ENCODE data around the gene RBM28. TPM values are rescaled to one million over a fixed set of nuclear protein-coding genes. Genes with fewer than 3 reads are reported as not detected.

RBM28 gene
- total RNA-seq, 1 experiment from 2014 or later: 100 TPM

GRCh38 chr7:128388145-128388485 is 44.4 kb upstream of the RBM28 start:
- H3K27ac ChIP-seq (ENCODE audit: low read depth, low read length, poor library complexity, severe bottlenecking): no peak overlapping the region
- no TSS peak for BruUV-seq (replicated peaks)
- peaks cover 10% of the 10 kb centered on the region for H3K4me1 ChIP-seq (ENCODE audit: insufficient read depth, low read length, poor library complexity, severe bottlenecking)
- H3K27me3 ChIP-seq (replicated peaks; ENCODE audit: insufficient read depth, low read depth, low read length, poor library complexity): no peaks in the 10 kb centered on the region
- CTCF ChIA-PET: interaction anchor here (0.5 to 1.6 kb wide), 5 partner anchors 15 to 261 kb away, joined by 3 to 36 read pairs (median 3); partner anchors contain the start of gene HILPDA
- POLR2A ChIA-PET (ENCODE audit: low non-redundant PET): no interaction called here
- no peaks in the 10 kb centered on the region for H3K9me3 ChIP-seq (ENCODE audit: low read depth, low read length, poor library complexity, severe bottlenecking)
- intact Hi-C loops (cut with micrococcal nuclease; ENCODE audit: unreplicated experiment): no loop called here
- DNase-seq (ENCODE audit: low spot score): no peak
- H3K4me3 ChIP-seq (ENCODE audit: low read depth, low read length, poor library complexity, severe bottlenecking): no peak overlapping the region
- TF ChIP-seq, protein P1, sequence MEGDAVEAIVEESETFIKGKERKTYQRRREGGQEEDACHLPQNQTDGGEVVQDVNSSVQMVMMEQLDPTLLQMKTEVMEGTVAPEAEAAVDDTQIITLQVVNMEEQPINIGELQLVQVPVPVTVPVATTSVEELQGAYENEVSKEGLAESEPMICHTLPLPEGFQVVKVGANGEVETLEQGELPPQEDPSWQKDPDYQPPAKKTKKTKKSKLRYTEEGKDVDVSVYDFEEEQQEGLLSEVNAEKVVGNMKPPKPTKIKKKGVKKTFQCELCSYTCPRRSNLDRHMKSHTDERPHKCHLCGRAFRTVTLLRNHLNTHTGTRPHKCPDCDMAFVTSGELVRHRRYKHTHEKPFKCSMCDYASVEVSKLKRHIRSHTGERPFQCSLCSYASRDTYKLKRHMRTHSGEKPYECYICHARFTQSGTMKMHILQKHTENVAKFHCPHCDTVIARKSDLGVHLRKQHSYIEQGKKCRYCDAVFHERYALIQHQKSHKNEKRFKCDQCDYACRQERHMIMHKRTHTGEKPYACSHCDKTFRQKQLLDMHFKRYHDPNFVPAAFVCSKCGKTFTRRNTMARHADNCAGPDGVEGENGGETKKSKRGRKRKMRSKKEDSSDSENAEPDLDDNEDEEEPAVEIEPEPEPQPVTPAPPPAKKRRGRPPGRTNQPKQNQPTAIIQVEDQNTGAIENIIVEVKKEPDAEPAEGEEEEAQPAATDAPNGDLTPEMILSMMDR (conservative IDR thresholded peaks at IDR 0.05; ENCODE audit: low read depth, low read length): no peak
- TF ChIP-seq EZH2 (IDR thresholded peaks at IDR 0.05; ENCODE audit: borderline replicate concordance, low read depth, low read length, poor library complexity, severe bottlenecking): no peak
- H3K36me3 ChIP-seq (ENCODE audit: insufficient read depth, low read length, poor library complexity, severe bottlenecking): no peaks in the 10 kb centered on the region

GRCh38 chr7:128387216-128388144 is 43.8 kb upstream of the RBM28 start:
- POLR2A ChIA-PET (ENCODE audit: low non-redundant PET): no interaction called here
- peak overlapping the region; percentile 5 for H3K4me3 ChIP-seq (ENCODE audit: low read depth, low read length, poor library complexity, severe bottlenecking)
- CTCF ChIA-PET: interaction anchor here (0.5 to 1.6 kb wide), 5 partner anchors 16 to 260 kb away, joined by 3 to 36 read pairs (median 3); partner anchors contain the start of gene HILPDA
- no peaks in the 10 kb centered on the region for H3K36me3 ChIP-seq (ENCODE audit: insufficient read depth, low read length, poor library complexity, severe bottlenecking)
- H3K4me1 ChIP-seq (ENCODE audit: insufficient read depth, low read length, poor library complexity, severe bottlenecking): peaks cover 10% of the 10 kb centered on the region
- BruUV-seq (replicated peaks): no TSS peak
- TF ChIP-seq EZH2 (IDR thresholded peaks at IDR 0.05; ENCODE audit: borderline replicate concordance, low read depth, low read length, poor library complexity, severe bottlenecking): no peak
- TF ChIP-seq, protein P1 (conservative IDR thresholded peaks at IDR 0.05; ENCODE audit: low read depth, low read length): peak; percentile 94
- peak; percentile 92 for DNase-seq (ENCODE audit: low spot score)
- no peaks in the 10 kb centered on the region for H3K9me3 ChIP-seq (ENCODE audit: low read depth, low read length, poor library complexity, severe bottlenecking)
- H3K27me3 ChIP-seq (replicated peaks; ENCODE audit: insufficient read depth, low read depth, low read length, poor library complexity): no peaks in the 10 kb centered on the region
- H3K27ac ChIP-seq (ENCODE audit: low read depth, low read length, poor library complexity, severe bottlenecking): no peak overlapping the region
- intact Hi-C loops (cut with micrococcal nuclease; ENCODE audit: unreplicated experiment): loop anchor here (1.0 kb wide), 1 partner anchor 40 kb away; no protein-coding TSS in a partner anchor

DNA sequence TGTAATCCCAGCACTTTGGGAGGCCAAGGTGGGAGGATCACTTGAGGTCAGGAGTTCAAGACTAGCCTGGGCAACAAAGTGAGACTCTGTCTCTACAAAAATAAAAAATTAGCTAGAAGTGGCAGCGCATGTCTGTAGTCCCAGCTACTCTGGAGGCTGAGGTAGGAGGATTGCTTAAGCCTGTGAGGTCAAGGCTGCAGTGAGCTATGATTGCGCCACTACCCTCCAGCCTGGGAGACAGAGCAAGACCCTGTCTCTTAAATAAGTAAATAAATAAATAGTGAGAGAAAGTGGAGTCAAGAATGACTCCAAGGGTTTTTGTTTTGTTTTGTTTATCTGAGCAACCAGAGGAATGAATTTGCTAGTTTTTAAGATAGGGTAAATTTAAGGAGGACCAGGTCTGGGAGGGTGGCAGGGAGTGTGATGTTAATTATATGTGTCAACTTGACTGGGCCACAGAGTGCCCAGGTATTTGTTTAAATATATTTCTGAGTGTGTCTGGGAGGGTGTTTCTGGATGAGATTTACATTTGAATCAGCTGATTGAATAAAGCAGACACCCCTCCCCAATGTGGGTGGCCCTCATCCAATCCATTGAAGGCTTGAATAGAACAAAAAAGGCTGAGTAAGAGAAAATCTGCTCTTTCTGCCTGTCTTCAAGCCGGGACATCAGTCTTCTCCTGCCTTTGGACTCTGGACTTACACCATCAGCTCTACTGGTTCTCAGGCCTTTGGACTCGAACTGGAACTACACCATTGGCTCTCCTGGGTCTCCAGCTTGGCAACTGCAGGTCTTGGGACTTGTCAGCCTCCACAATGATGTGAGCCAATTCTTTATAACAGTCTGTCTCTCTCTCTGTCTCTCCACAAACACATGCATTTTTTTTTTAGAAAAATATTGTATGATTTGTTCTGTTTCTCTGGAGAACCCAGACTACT is 42.5 kb upstream of the RBM28 start:
- no TSS peak for BruUV-seq (replicated peaks)
- TF ChIP-seq EZH2 (IDR thresholded peaks at IDR 0.05; ENCODE audit: borderline replicate concordance, low read depth, low read length, poor library complexity, severe bottlenecking): no peak
- TF ChIP-seq, protein P1 (conservative IDR thresholded peaks at IDR 0.05; ENCODE audit: low read depth, low read length): no peak
- Histone ChIP-seq H3K27ac (ENCODE audit: low read depth, low read length, poor library complexity, severe bottlenecking) (no peak overlapping the region), H3K4me1 (ENCODE audit: insufficient read depth, low read length, poor library complexity, severe bottlenecking) (peaks cover 10% of the 10 kb centered on the region), H3K36me3 (ENCODE audit: insufficient read depth, low read length, poor library complexity, severe bottlenecking) (no peaks in the 10 kb centered on the region), H3K27me3 (replicated peaks; ENCODE audit: insufficient read depth, low read depth, low read length, poor library complexity) (no peaks in the 10 kb centered on the region), H3K9me3 (ENCODE audit: low read depth, low read length, poor library complexity, severe bottlenecking) (no peaks in the 10 kb centered on the region), H3K4me3 (ENCODE audit: low read depth, low read length, poor library complexity, severe bottlenecking) (no peak overlapping the region)
- ChIA-PET POLR2A (ENCODE audit: low non-redundant PET) (no interaction called here), CTCF (interaction anchor here (1.6 kb wide), 1 partner anchor 38 kb away, joined by 36 read pairs; no protein-coding TSS in a partner anchor)
- intact Hi-C loops (cut with micrococcal nuclease; ENCODE audit: unreplicated experiment): no loop called here
- no peak for DNase-seq (ENCODE audit: low spot score)

All from A673 (cell line).